Astrocyte (in vitro differentiated cells and primary cell): ENCODE measurements around the gene TRIM14. TPM values are rescaled to one million over a fixed set of nuclear protein-coding genes. Genes with fewer than 3 reads are reported as not detected.
"Not testable (repeated sequence)": the region's sequence is repeated elsewhere in the genome, so short reads cannot be mapped to it uniquely, and the experiment has no call there.

Experiments
- DNase-seq: peaks from one replicate; pipeline ENCODE4 v3.0.0-alpha.2; 2010; ENCODE audit warnings: low read depth
- FAIRE-seq: peaks from 2 replicates; lab custom pipeline; 2011; peaks lifted over from hg19 to GRCh38; lab: Jason Lieb, UNC
- H2AFZ ChIP-seq: 2 replicates; pipeline ENCODE4 v1.6.0; 2012; ENCODE audit warnings: low read depth, low read length, inconsistent platforms
- H3K27ac ChIP-seq: 2 replicates; pipeline ENCODE4 v1.5.1; 2011; ENCODE audit warnings: low read depth, low read length, inconsistent platforms
- H3K27me3 ChIP-seq: 2 replicates; pipeline ENCODE4 v1.6.0; 2011; ENCODE audit warnings: low read length, inconsistent platforms; ENCODE audit not compliant: insufficient read depth
- H3K36me3 ChIP-seq: 2 replicates; pipeline ENCODE4 v1.5.1; 2011; ENCODE audit warnings: low read length, inconsistent platforms; ENCODE audit not compliant: insufficient read depth
- H3K4me1 ChIP-seq: 2 replicates; pipeline ENCODE4 v1.5.1; 2011; ENCODE audit warnings: low read length, inconsistent platforms; ENCODE audit not compliant: insufficient read depth
- H3K4me2 ChIP-seq: 2 replicates; pipeline ENCODE4 v1.6.0; 2012; ENCODE audit warnings: low read length, inconsistent platforms
- H3K4me3 ChIP-seq: 2 replicates; pipeline ENCODE4 v1.5.1; 2011; ENCODE audit warnings: low read depth, mild to moderate bottlenecking, low read length, inconsistent platforms; ENCODE audit not compliant: insufficient read depth
- H3K79me2 ChIP-seq: 2 replicates; pipeline ENCODE4 v1.6.0; 2012; ENCODE audit warnings: mild to moderate bottlenecking, low read length, inconsistent platforms; ENCODE audit not compliant: insufficient read depth
- H3K9ac ChIP-seq: 2 replicates; pipeline ENCODE4 v1.6.0; 2012; ENCODE audit warnings: mild to moderate bottlenecking, low read length, inconsistent platforms
- H3K9me3 ChIP-seq: 2 replicates; pipeline ENCODE4 v1.5.1; 2012; ENCODE audit warnings: low read depth, mild to moderate bottlenecking, low read length, inconsistent platforms; ENCODE audit not compliant: insufficient read depth
- H4K20me1 ChIP-seq: 2 replicates; pipeline ENCODE4 v1.6.0; 2012; ENCODE audit warnings: low read length, inconsistent platforms; ENCODE audit not compliant: insufficient read depth
- H3K27ac Mint-ChIP-seq: one replicate; pipeline ENCODE4 v1.8.0; 2021; ENCODE audit warnings: mild to moderate bottlenecking, mixed read lengths; ENCODE audit not compliant: unreplicated experiment
- H3K27me3 Mint-ChIP-seq: one replicate; pipeline ENCODE4 v1.8.0; 2021; ENCODE audit warnings: low read depth, mixed read lengths; ENCODE audit not compliant: unreplicated experiment
- H3K36me3 Mint-ChIP-seq: one replicate; pipeline ENCODE4 v1.8.0; 2021; ENCODE audit warnings: low read depth, mixed read lengths; ENCODE audit not compliant: unreplicated experiment
- H3K4me1 Mint-ChIP-seq: one replicate; pipeline ENCODE4 v1.8.0; 2021; ENCODE audit warnings: low read depth, mixed read lengths; ENCODE audit not compliant: unreplicated experiment
- H3K4me3 Mint-ChIP-seq: one replicate; pipeline ENCODE4 v1.8.0; 2021; ENCODE audit warnings: mild to moderate bottlenecking, moderate library complexity, mixed read lengths; ENCODE audit not compliant: unreplicated experiment
- H3K9me3 Mint-ChIP-seq: one replicate; pipeline ENCODE4 v1.8.0; 2021; ENCODE audit warnings: mild to moderate bottlenecking, mixed read lengths; ENCODE audit not compliant: unreplicated experiment
- CTCF ChIP-seq: IDR thresholded peaks from 2 replicates; pipeline ENCODE4 v1.5.1; 2011; ENCODE audit warnings: low read depth, mild to moderate bottlenecking, inconsistent platforms, low read length, moderate library complexity; ENCODE audit not compliant: insufficient read depth
- EZH2 ChIP-seq: IDR thresholded peaks from 2 replicates; pipeline ENCODE4 v1.6.1; 2012; ENCODE audit warnings: mild to moderate bottlenecking, low read length, inconsistent platforms; ENCODE audit not compliant: insufficient read depth
- total RNA-seq: library from RNA; stranded (reverse); gene quantifications from 2 replicates; pipeline ENCODE4 v1.2.1, GENCODE V29; 2021

Gene TRIM14
- total RNA-seq, 1 donor from 2014 or later, result 34.1 TPM

- FAIRE-seq, result no peak
- no peaks in the 10 kb centered on the region for H3K27me3 Mint-ChIP-seq
- no peak overlapping the region for H3K9ac ChIP-seq
Measured at GRCh38 chr9:98021306-98022040, 97.5 kb downstream of the TRIM14 start.

GRCh38 chr9:98020476-98021145 is 98.4 kb downstream of the TRIM14 start:
- no peak for TF ChIP-seq CTCF
- TF ChIP-seq EZH2, result no peak
- H2AFZ ChIP-seq, result no peak overlapping the region
- H3K4me1 ChIP-seq, result peaks cover 9% of the 10 kb centered on the region
- no peaks in the 10 kb centered on the region for H4K20me1 ChIP-seq
- H3K4me2 ChIP-seq, result no peak overlapping the region
- H3K27ac ChIP-seq, result no peak overlapping the region
- FAIRE-seq, result no peak
- H3K27me3 ChIP-seq, result no peaks in the 10 kb centered on the region
- peaks cover 20% of the 10 kb centered on the region for H3K36me3 ChIP-seq
- H3K9ac ChIP-seq, result no peak overlapping the region
- no peaks in the 10 kb centered on the region for H3K79me2 ChIP-seq
- peaks cover 22% of the 10 kb centered on the region for H3K36me3 Mint-ChIP-seq
- H3K4me1 Mint-ChIP-seq, result peaks cover 5% of the 10 kb centered on the region
- DNase-seq, result no peak
- H3K4me3 Mint-ChIP-seq, result no peak overlapping the region
- H3K9me3 ChIP-seq, result no peaks in the 10 kb centered on the region
- no peak overlapping the region for H3K27ac Mint-ChIP-seq
- no peak overlapping the region for H3K4me3 ChIP-seq
- H3K27me3 Mint-ChIP-seq, result no peaks in the 10 kb centered on the region
- H3K9me3 Mint-ChIP-seq, result no peaks in the 10 kb centered on the region

More at GRCh38 chr9:98021306-98022040, 97.5 kb downstream of the TRIM14 start:
- peaks cover 9% of the 10 kb centered on the region for H3K4me1 ChIP-seq
- H3K4me1 Mint-ChIP-seq, result peaks cover 7% of the 10 kb centered on the region
- H3K27ac Mint-ChIP-seq, result no peak overlapping the region
- peaks cover 12% of the 10 kb centered on the region for H3K36me3 ChIP-seq
- H3K4me3 Mint-ChIP-seq, result no peak overlapping the region
- no peaks in the 10 kb centered on the region for H3K79me2 ChIP-seq
- no peaks in the 10 kb centered on the region for H4K20me1 ChIP-seq
- H3K4me2 ChIP-seq, result no peak overlapping the region
- no peak overlapping the region for H2AFZ ChIP-seq
- no peak overlapping the region for H3K27ac ChIP-seq
- TF ChIP-seq EZH2, result no peak
- TF ChIP-seq CTCF, result no peak
- no peaks in the 10 kb centered on the region for H3K9me3 ChIP-seq
- no peaks in the 10 kb centered on the region for H3K9me3 Mint-ChIP-seq
- no peak overlapping the region for H3K4me3 ChIP-seq
- no peaks in the 10 kb centered on the region for H3K27me3 ChIP-seq
- peaks cover 22% of the 10 kb centered on the region for H3K36me3 Mint-ChIP-seq
- no peak for DNase-seq

GRCh38 chr9:98019869-98020268 is 99.2 kb downstream of the TRIM14 start:
- H3K4me1 ChIP-seq, H3K4me3 Mint-ChIP-seq, H3K27me3 Mint-ChIP-seq, H4K20me1 ChIP-seq, DNase-seq, H3K27ac ChIP-seq, H3K9me3 ChIP-seq, H3K9ac ChIP-seq, H3K4me1 Mint-ChIP-seq, H3K4me3 ChIP-seq, FAIRE-seq, H3K4me2 ChIP-seq, H3K27me3 ChIP-seq, H3K9me3 Mint-ChIP-seq, H2AFZ ChIP-seq, H3K79me2 ChIP-seq, H3K27ac Mint-ChIP-seq: not testable (repeated sequence)
- H3K36me3 ChIP-seq, result peaks cover 26% of the 10 kb centered on the region
- H3K36me3 Mint-ChIP-seq, result peaks cover 25% of the 10 kb centered on the region

Other genes with a start within 250 kb of the TRIM14 start
- gene TRMO, start 196.7 kb downstream of the TRIM14 start, total RNA-seq, result 8.5 and 8.8 TPM in 2 replicates
- not detected in 2 replicates for gene HEMGN, start 181.1 kb downstream of the TRIM14 start, total RNA-seq
- 78.3 and 98.5 TPM in 2 replicates for gene ANP32B, start 135.9 kb downstream of the TRIM14 start, total RNA-seq
- gene NANS, start 62.5 kb downstream of the TRIM14 start, total RNA-seq, result 44.4 and 44.5 TPM in 2 replicates
- 11.1 TPM in 2 replicates for gene CORO2A, start 73.4 kb upstream of the TRIM14 start, total RNA-seq
- 9.6 and 10.2 TPM in 2 replicates for gene TBC1D2, start 136.4 kb upstream of the TRIM14 start, total RNA-seq